OCI-LY7 (cell line): ENCODE measurements around the gene SLC16A1. TPM values are rescaled to one million over a fixed set of nuclear protein-coding genes. Genes with fewer than 3 reads are reported as not detected.
A peak's percentile ranks its signal among the peaks of the same experiment; 100 is the strongest.

Experiments used
- BruUV-seq: library from RNA; stranded (reverse); fragments of 400-500 nt; replicated peaks from 2 replicates; lab custom pipeline; 2021; lab: Mats Ljungman, UMichigan
- CTCF ChIA-PET: fragments of 300-600 bp; sonication (Branson Sonifier 250); formaldehyde crosslinking; loops from one replicate; lab custom pipeline; 2022; ENCODE audit warnings: antibody characterized with exemption; ENCODE audit not compliant: unreplicated experiment; lab: Charles Lee
- POLR2A ChIA-PET: fragments of 300-600 bp; sonication (Branson Sonifier 250); formaldehyde crosslinking; loops from one replicate; lab custom pipeline; 2022; ENCODE audit warnings: antibody characterized with exemption; lab: Charles Lee
- DNase-seq: peaks from one replicate; pipeline ENCODE4 v3.0.0-alpha.2; 2015; ENCODE audit warnings: low spot score
- H2AFZ ChIP-seq: fragments of 200-600 bp; sonication (generic), shearing (Covaris generic); 2 replicates; pipeline ENCODE4 v1.6.1; 2014; ENCODE audit warnings: mild to moderate bottlenecking, antibody characterized with exemption, low read length, moderate library complexity
- H3K27ac ChIP-seq: fragments of 200-600 bp; sonication (generic); 2 replicates; pipeline ENCODE4 v1.5.1; 2014; ENCODE audit warnings: mixed run types, low read depth, mild to moderate bottlenecking, moderate library complexity, low read length, inconsistent platforms; ENCODE audit not compliant: poor library complexity, severe bottlenecking
- H3K36me3 ChIP-seq: fragments of 200-600 bp; sonication (generic); 2 replicates; pipeline ENCODE4 v1.6.1; 2014; ENCODE audit warnings: mild to moderate bottlenecking, antibody characterized with exemption, low read length, moderate library complexity, mixed read lengths; ENCODE audit not compliant: insufficient read depth
- H3K4me1 ChIP-seq: fragments of 200-600 bp; sonication (generic); 2 replicates; pipeline ENCODE4 v1.5.1; 2014; ENCODE audit warnings: mild to moderate bottlenecking, low read length; ENCODE audit not compliant: insufficient read depth, poor library complexity, severe bottlenecking
- H3K4me2 ChIP-seq: fragments of 200-600 bp; sonication (generic); 2 replicates; pipeline ENCODE4 v1.6.1; 2014; ENCODE audit warnings: mild to moderate bottlenecking, low read length
- H3K4me3 ChIP-seq: fragments of 200-600 bp; sonication (generic); 2 replicates; pipeline ENCODE4 v1.5.1; 2014; ENCODE audit warnings: mild to moderate bottlenecking, low read depth, low read length; ENCODE audit not compliant: poor library complexity, severe bottlenecking
- H3K79me2 ChIP-seq: fragments of 200-600 bp; sonication (generic); 2 replicates; pipeline ENCODE4 v1.6.1; 2016; ENCODE audit warnings: low read depth, mild to moderate bottlenecking, low read length, moderate library complexity, mixed read lengths; ENCODE audit not compliant: insufficient read depth
- H3K9me2 ChIP-seq: fragments of 200-600 bp; sonication (generic); 2 replicates; pipeline ENCODE4 v1.6.1; 2016; ENCODE audit warnings: mild to moderate bottlenecking, low read length, mixed read lengths; ENCODE audit not compliant: insufficient read depth
- H3K9me3 ChIP-seq: fragments of 200-600 bp; sonication (generic); 2 replicates; pipeline ENCODE4 v1.6.1; 2014; ENCODE audit warnings: mild to moderate bottlenecking, mixed run types, low read length, mixed read lengths
- H4K20me1 ChIP-seq: fragments of 200-600 bp; sonication (generic); 2 replicates; pipeline ENCODE4 v1.6.1; 2014; ENCODE audit warnings: mild to moderate bottlenecking, antibody characterized with exemption, low read length, moderate library complexity, mixed read lengths; ENCODE audit not compliant: insufficient read depth
- EZH2phosphoT487 ChIP-seq: fragments of 200-600 bp; sonication (generic); IDR thresholded peaks from 2 replicates; pipeline ENCODE4 v1.6.1; 2018; ENCODE audit warnings: low read depth, borderline replicate concordance, mild to moderate bottlenecking, mixed run types, antibody characterized with exemption, low read length, moderate library complexity, mixed read lengths
- intact Hi-C: fragments of 100-400 bp; cut with micrococcal nuclease; formaldehyde crosslinking; loops from one replicate; pipeline ENCODE4 v1.10.0; 2022; ENCODE audit not compliant: unreplicated experiment
- total RNA-seq, 2 experiments: library from RNA; depleted of rRNA in 1 of 2; stranded (reverse); fragments of >200 nt in 1 of 2; shearing (Covaris generic) in 1 of 2; gene quantifications; 2 replicates each; pipeline ENCODE4 v1.2.3, GENCODE V29; 2014 to 2022
- TF ChIP-seq, protein P1 (sequence below): fragments of 200-600 bp; sonication (generic); conservative IDR thresholded peaks from 2 replicates; pipeline ENCODE4 v1.5.1; 2014; ENCODE audit warnings: mild to moderate bottlenecking, antibody characterized with exemption, low read length, moderate library complexity, mixed read lengths

Gene SLC16A1
- total RNA-seq, 2 experiments from 2014 or later, result 56.1 to 67.8 TPM

DNA sequence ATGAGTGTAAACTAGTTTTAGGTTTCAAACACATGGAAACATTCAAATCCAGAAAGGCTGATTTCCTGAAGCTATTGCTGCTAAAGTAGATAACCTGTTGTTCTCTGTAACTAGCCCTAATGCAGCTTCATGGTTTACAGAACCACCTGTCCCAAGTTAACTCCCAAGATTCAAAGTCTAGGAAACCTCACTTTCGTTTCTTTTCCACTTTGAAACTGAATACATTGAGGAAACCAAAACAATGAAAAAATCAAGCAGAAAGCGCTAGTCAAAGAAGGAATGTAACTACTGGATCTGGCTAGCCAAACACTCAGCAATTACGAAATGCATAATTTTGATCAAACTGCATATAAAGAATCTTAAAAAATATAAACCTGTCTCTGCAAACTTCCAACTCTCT lies 17.8 kb downstream of the SLC16A1 start:
- DNase-seq, result no peak
- no peak for TF ChIP-seq EZH2phosphoT487
- TF ChIP-seq, protein P1, sequence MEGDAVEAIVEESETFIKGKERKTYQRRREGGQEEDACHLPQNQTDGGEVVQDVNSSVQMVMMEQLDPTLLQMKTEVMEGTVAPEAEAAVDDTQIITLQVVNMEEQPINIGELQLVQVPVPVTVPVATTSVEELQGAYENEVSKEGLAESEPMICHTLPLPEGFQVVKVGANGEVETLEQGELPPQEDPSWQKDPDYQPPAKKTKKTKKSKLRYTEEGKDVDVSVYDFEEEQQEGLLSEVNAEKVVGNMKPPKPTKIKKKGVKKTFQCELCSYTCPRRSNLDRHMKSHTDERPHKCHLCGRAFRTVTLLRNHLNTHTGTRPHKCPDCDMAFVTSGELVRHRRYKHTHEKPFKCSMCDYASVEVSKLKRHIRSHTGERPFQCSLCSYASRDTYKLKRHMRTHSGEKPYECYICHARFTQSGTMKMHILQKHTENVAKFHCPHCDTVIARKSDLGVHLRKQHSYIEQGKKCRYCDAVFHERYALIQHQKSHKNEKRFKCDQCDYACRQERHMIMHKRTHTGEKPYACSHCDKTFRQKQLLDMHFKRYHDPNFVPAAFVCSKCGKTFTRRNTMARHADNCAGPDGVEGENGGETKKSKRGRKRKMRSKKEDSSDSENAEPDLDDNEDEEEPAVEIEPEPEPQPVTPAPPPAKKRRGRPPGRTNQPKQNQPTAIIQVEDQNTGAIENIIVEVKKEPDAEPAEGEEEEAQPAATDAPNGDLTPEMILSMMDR, result no peak
- Histone ChIP-seq H4K20me1 (0 out of 2 replicates have a peak, but pooled peaks cover 21% of the 10 kb centered on the region), H3K4me3 (no peak overlapping the region), H2AFZ (no peak overlapping the region), H3K9me2 (no peaks in the 10 kb centered on the region), H3K36me3 (peaks cover 31% of the 10 kb centered on the region), H3K9me3 (no peaks in the 10 kb centered on the region; the same call in 1 of the 2 replicates), H3K4me2 (peak overlapping the region; percentile 51), H3K79me2 (peaks cover 95% of the 10 kb centered on the region), H3K4me1 (peaks cover 40% of the 10 kb centered on the region), H3K27ac (peak overlapping the region; percentile 36)
- POLR2A ChIA-PET, result interaction anchor here (0.6 to 5.4 kb wide), 6 partner anchors 9 to 1419 kb away, joined by 3 to 31 read pairs (median 5); partner anchors contain the start of gene LRIG2
- intact Hi-C loops, result no loop called here
- CTCF ChIA-PET, result interaction anchor here (1.0 to 1.3 kb wide), 2 partner anchors 18 to 134 kb away, joined by 3 to 4 read pairs; partner anchors contain the start of gene SLC16A1
- no TSS peak for BruUV-seq

DNA sequence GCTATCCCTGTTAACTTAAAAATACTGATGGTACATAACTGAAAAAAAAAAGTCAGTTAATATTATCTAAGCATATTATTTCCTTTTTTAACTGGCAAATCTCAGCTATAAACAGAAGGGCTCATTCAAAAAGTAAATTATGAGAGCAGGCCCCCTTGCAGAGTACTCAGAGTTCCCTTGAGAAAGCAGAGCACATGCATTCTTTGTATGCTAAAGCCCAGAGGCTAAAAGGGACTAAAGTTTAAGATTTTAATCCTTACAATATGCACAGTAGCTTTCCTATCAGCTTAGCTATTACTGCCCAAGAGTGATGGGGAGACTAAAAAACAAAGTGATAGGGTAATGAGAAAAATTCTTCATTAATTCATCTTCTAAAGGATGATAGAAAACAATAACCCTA lies 18.5 kb downstream of the SLC16A1 start:
- peak overlapping the region; percentile 51 for H3K4me2 ChIP-seq
- DNase-seq, result no peak
- TF ChIP-seq EZH2phosphoT487, result no peak
- TF ChIP-seq, protein P1, result no peak
- ChIA-PET POLR2A (interaction anchor here (0.6 to 5.4 kb wide), 8 partner anchors 9 to 1418 kb away, joined by 3 to 31 read pairs (median 5); partner anchors contain the start of genes LRIG2 and SLC16A1), CTCF (interaction anchor here (1.0 to 1.3 kb wide), 3 partner anchors 16 to 135 kb away, joined by 3 to 4 read pairs (median 3); partner anchors contain the start of gene SLC16A1)
- peak overlapping the region; percentile 36 for H3K27ac ChIP-seq
- no TSS peak for BruUV-seq
- H3K79me2 ChIP-seq, result peaks cover 95% of the 10 kb centered on the region
- peaks cover 40% of the 10 kb centered on the region for H3K4me1 ChIP-seq
- H3K36me3 ChIP-seq, result peaks cover 26% of the 10 kb centered on the region
- no peak overlapping the region for H2AFZ ChIP-seq
- H3K4me3 ChIP-seq, result peak overlapping the region; percentile 4
- no peaks in the 10 kb centered on the region; the same call in 1 of the 2 replicates for H3K9me3 ChIP-seq
- no peaks in the 10 kb centered on the region for H3K9me2 ChIP-seq
- 0 out of 2 replicates have a peak, but pooled peaks cover 15% of the 10 kb centered on the region for H4K20me1 ChIP-seq
- intact Hi-C loops, result loop anchor here (2.0 kb wide), 1 partner anchor 17 kb away; no protein-coding TSS in a partner anchor
